Natural killer cell (primary cell): ENCODE results near the gene PTK7. TPM values are rescaled to one million over a fixed set of nuclear protein-coding genes. Genes with fewer than 3 reads are reported as not detected.

ENCODE experiments used
- ATAC-seq, 3 donors: fragments of 150-1000 bp in 2 of 3; fragments of 200-7000 bp in 1 of 3; cut with Tn5 transposase; 1 replicate in 1 of 3; 2 replicates in 2 of 3; pipeline ENCODE4 v1.10.0; 2021; ENCODE audit warnings: mild to moderate bottlenecking in 2 of 3, moderate library complexity in 2 of 3
- DNase-seq, 2 donors: peaks; one replicate each; pipeline versions ENCODE4 v3.0.0 to v3.0.0-alpha.2; 2013 to 2021; ENCODE audit warnings: mixed read lengths in 1 of 2
- H3K27ac ChIP-seq: one replicate; pipeline ENCODE4 v1.5.1; 2013; ENCODE audit warnings: mild to moderate bottlenecking, low read length
- H3K27me3 ChIP-seq: one replicate; pipeline ENCODE4 v1.6.1; 2013; ENCODE audit warnings: low read length; ENCODE audit not compliant: control insufficient read depth, insufficient read depth
- H3K36me3 ChIP-seq: one replicate; pipeline ENCODE4 v1.6.1; 2013; ENCODE audit warnings: low read length; ENCODE audit not compliant: control insufficient read depth, insufficient read depth
- H3K4me1 ChIP-seq: one replicate; pipeline ENCODE4 v1.6.1; 2013; ENCODE audit warnings: low read length; ENCODE audit not compliant: control insufficient read depth, insufficient read depth
- H3K4me3 ChIP-seq: one replicate; pipeline ENCODE4 v1.5.1; 2013; ENCODE audit warnings: low read length
- H3K9me3 ChIP-seq: one replicate; pipeline ENCODE4 v1.6.1; 2013; ENCODE audit warnings: low read length; ENCODE audit not compliant: control insufficient read depth, insufficient read depth
- H3K27ac Mint-ChIP-seq, 2 donors: one replicate each; pipeline ENCODE4 v1.8.0; 2022; ENCODE audit warnings: mild to moderate bottlenecking in 2 of 2, mixed read lengths in 2 of 2, moderate library complexity in 1 of 2
- H3K27me3 Mint-ChIP-seq, 2 donors: one replicate each; pipeline ENCODE4 v1.8.0; 2022; ENCODE audit warnings: low read depth in 2 of 2, mixed read lengths in 2 of 2
- H3K36me3 Mint-ChIP-seq: one replicate; pipeline ENCODE4 v1.8.0; 2022; ENCODE audit warnings: mixed read lengths
- H3K4me1 Mint-ChIP-seq, 2 donors: one replicate each; pipeline ENCODE4 v1.8.0; 2022; ENCODE audit warnings: mixed read lengths in 2 of 2
- H3K4me3 Mint-ChIP-seq: one replicate; pipeline ENCODE4 v1.8.0; 2022; ENCODE audit warnings: mild to moderate bottlenecking, moderate library complexity, mixed read lengths
- H3K9me3 Mint-ChIP-seq, 2 donors: one replicate each; pipeline ENCODE4 v1.8.0; 2022; ENCODE audit warnings: mixed read lengths in 2 of 2
- CTCF ChIP-seq: fragments of 200-600 bp; IDR thresholded peaks from one replicate; pipeline ENCODE4 v1.8.0; 2022; ENCODE audit warnings: antibody characterized with exemption
- WGBS: methylation state at CpG from one replicate; pipeline ENCODE4 v1.1.7; 2013; ENCODE audit warnings: missing lambda C conversion rate; ENCODE audit not compliant: insufficient coverage; 5-methylcytosine and 5-hydroxymethylcytosine counted together
- intact Hi-C: fragments of 100-400 bp; cut with micrococcal nuclease; formaldehyde crosslinking; loops from one replicate; pipeline ENCODE4 v1.14.2; 2022
- total RNA-seq, 4 donors: library from RNA; stranded (reverse); fragments of 120-200 nt in 1 of 4; gene quantifications; one replicate each; pipeline versions ENCODE4 v1.2.3 to v1.2.4, GENCODE V29; 2013 to 2022

PTK7 gene
- 1 to 10 TPM; 1.7 to 5.6 (median 2.8) TPM for total RNA-seq
- 1.3 TPM for total RNA-seq (2013)

GRCh38 chr6:43075670-43076463 is at the start of gene PTK7:
TSS of gene PTK7 (plus strand) at chr6:43076314. CDS start at chr6:43076489, 175 bp downstream.
- ATAC-seq (peak in 2 of 3 donors; percentile 64 to 73), DNase-seq (peak in 1 of 2 donors; percentile 55)
- Histone ChIP-seq H3K36me3 (peaks cover 6% of the 10 kb centered on the region), H3K9me3 (no peaks in the 10 kb centered on the region), H3K27me3 (peaks cover 10% of the 10 kb centered on the region), H3K4me1 (peaks cover 20% of the 10 kb centered on the region), H3K4me3 (peak within 1 kb of the TSS; percentile 40), H3K27ac (no peak within 1 kb of the TSS)
- Mint-ChIP-seq H3K36me3 (peaks cover 11% of the 10 kb centered on the region), H3K27me3 (peaks cover 0 to 6% of the 10 kb centered on the region in 2 donors), H3K4me1 (no peaks in the 10 kb centered on the region), H3K9me3 (no peaks in the 10 kb centered on the region), H3K27ac (no peak within 1 kb of the TSS), H3K4me3 (peak within 1 kb of the TSS; percentile 80)
- TF ChIP-seq CTCF, result no peak
- intact Hi-C loops, result no loop called here
- 5% methylated on average over 60 of the region's 60 CpGs for WGBS

- no peaks in the 10 kb centered on the region for H3K27me3 Mint-ChIP-seq
- TF ChIP-seq CTCF, result no peak
- Histone ChIP-seq H3K9me3 (no peaks in the 10 kb centered on the region), H3K27ac (no peak overlapping the region), H3K4me3 (no peak overlapping the region), H3K36me3 (peaks cover 50% of the 10 kb centered on the region), H3K4me1 (peaks cover 14% of the 10 kb centered on the region), H3K27me3 (no peaks in the 10 kb centered on the region)
- WGBS, result over 99% methylated on average over 5 of the region's 5 CpGs
- intact Hi-C loops, result no loop called here
- no peaks in the 10 kb centered on the region for H3K9me3 Mint-ChIP-seq
- no peak for ATAC-seq
- peaks cover 12 to 23% of the 10 kb centered on the region in 2 donors for H3K4me1 Mint-ChIP-seq
- H3K4me3 Mint-ChIP-seq, result no peak overlapping the region
- H3K36me3 Mint-ChIP-seq, result peaks cover 8% of the 10 kb centered on the region
- DNase-seq, result no peak
- H3K27ac Mint-ChIP-seq, result no peak overlapping the region
Measured at GRCh38 chr6:43026365-43026764, 49.7 kb upstream of the PTK7 start.

GRCh38 chr6:43029120-43029519 is 47.0 kb upstream of the PTK7 start:
- intact Hi-C loops, result no loop called here
- H3K4me3 Mint-ChIP-seq, result no peak overlapping the region
- H3K36me3 Mint-ChIP-seq, result peaks cover 8% of the 10 kb centered on the region
- Histone ChIP-seq H3K4me1 (no peaks in the 10 kb centered on the region), H3K9me3 (no peaks in the 10 kb centered on the region), H3K27ac (no peak overlapping the region), H3K4me3 (no peak overlapping the region), H3K27me3 (no peaks in the 10 kb centered on the region), H3K36me3 (peaks cover 58% of the 10 kb centered on the region)
- no peak for TF ChIP-seq CTCF
- H3K9me3 Mint-ChIP-seq, result no peaks in the 10 kb centered on the region
- no peaks in the 10 kb centered on the region for H3K27me3 Mint-ChIP-seq
- no peak overlapping the region for H3K27ac Mint-ChIP-seq
- 97% methylated on average over 9 of the region's 9 CpGs for WGBS
- no peak for DNase-seq
- peaks cover 9 to 12% of the 10 kb centered on the region in 2 donors for H3K4me1 Mint-ChIP-seq
- no peak for ATAC-seq
